GM23338 (cell line): ENCODE measurements around the gene C1R. TPM values are rescaled to one million over a fixed set of nuclear protein-coding genes. Genes with fewer than 3 reads are reported as not detected.

Experiments
- ATAC-seq: fragments of 200-7000 bp; cut with Tn5 transposase; 3 replicates; pipeline ENCODE4 v1.9.1; 2020
- DNase-seq: peaks from one replicate; pipeline ENCODE4 v3.0.0-alpha.2; 2015; ENCODE audit warnings: low spot score
- H2AFZ ChIP-seq: fragments of 200-600 bp; sonication (generic); 2 replicates; pipeline ENCODE4 v1.8.0; 2016; ENCODE audit warnings: antibody characterized with exemption, mild to moderate bottlenecking, moderate library complexity
- H3F3A ChIP-seq: fragments of 200-600 bp; sonication (generic); replicated peaks from 2 replicates; pipeline ENCODE4 v1.8.0; 2017; ENCODE audit warnings: antibody characterized with exemption, mixed run types, low read depth
- H3K27ac ChIP-seq: fragments of 200-600 bp; sonication (generic); 2 replicates; pipeline ENCODE4 v1.6.1; 2016; ENCODE audit warnings: low read depth
- H3K27me3 ChIP-seq: fragments of 200-600 bp; sonication (generic); 2 replicates; pipeline ENCODE4 v1.8.0; 2016; ENCODE audit warnings: mild to moderate bottlenecking, mixed run types, moderate library complexity; ENCODE audit not compliant: insufficient read depth
- H3K36me3 ChIP-seq: fragments of 200-600 bp; sonication (generic); 2 replicates; pipeline ENCODE4 v1.8.0; 2016; ENCODE audit warnings: mild to moderate bottlenecking; ENCODE audit not compliant: insufficient read depth
- H3K4me1 ChIP-seq: fragments of 200-600 bp; sonication (generic); 2 replicates; pipeline ENCODE4 v1.8.0; 2016; ENCODE audit warnings: mild to moderate bottlenecking, moderate library complexity; ENCODE audit not compliant: insufficient read depth
- H3K4me2 ChIP-seq: fragments of 200-600 bp; sonication (generic); 2 replicates; pipeline ENCODE4 v1.7.1; 2017; ENCODE audit warnings: mixed run types
- H3K4me3 ChIP-seq: fragments of 200-600 bp; sonication (generic); 2 replicates; pipeline ENCODE4 v1.6.1; 2016; ENCODE audit warnings: mixed run types
- H3K79me2 ChIP-seq: fragments of 200-600 bp; sonication (generic); replicated peaks from 2 replicates; pipeline ENCODE4 v1.8.0; 2017; ENCODE audit warnings: mild to moderate bottlenecking; ENCODE audit not compliant: insufficient read depth
- H3K9me2 ChIP-seq: fragments of 200-600 bp; sonication (generic); 2 replicates; pipeline ENCODE4 v1.8.0; 2017; ENCODE audit not compliant: insufficient read depth
- H4K20me1 ChIP-seq: fragments of 200-600 bp; sonication (generic); replicated peaks from 2 replicates; pipeline ENCODE4 v1.8.0; 2017; ENCODE audit warnings: mild to moderate bottlenecking; ENCODE audit not compliant: insufficient read depth
- H3K27ac Mint-ChIP-seq: 2 replicates; pipeline ENCODE4 v1.8.0; 2020; ENCODE audit warnings: inconsistent platforms, mild to moderate bottlenecking, moderate library complexity, mixed read lengths
- H3K27me3 Mint-ChIP-seq: 3 replicates; pipeline ENCODE4 v1.8.0; 2022; ENCODE audit warnings: low read depth, mild to moderate bottlenecking, moderate library complexity, mixed read lengths, inconsistent platforms; ENCODE audit not compliant: insufficient read depth, poor library complexity
- H3K36me3 Mint-ChIP-seq: 3 replicates; pipeline ENCODE4 v1.8.0; 2021; ENCODE audit warnings: low read depth, mild to moderate bottlenecking, inconsistent platforms, moderate library complexity, mixed read lengths
- H3K4me1 Mint-ChIP-seq: 3 replicates; pipeline ENCODE4 v1.8.0; 2020; ENCODE audit warnings: mild to moderate bottlenecking, inconsistent platforms, mixed read lengths
- H3K4me3 Mint-ChIP-seq: 3 replicates; pipeline ENCODE4 v1.8.0; 2021; ENCODE audit warnings: moderate library complexity, mild to moderate bottlenecking, inconsistent platforms, mixed read lengths
- H3K9me3 Mint-ChIP-seq: 3 replicates; pipeline ENCODE4 v1.8.0; 2020; ENCODE audit warnings: moderate library complexity, mild to moderate bottlenecking, inconsistent platforms, mixed read lengths
- CREB1 ChIP-seq: fragments of 250-450 bp; sonication (Bioruptor Pico); IDR thresholded peaks from 2 replicates; pipeline ENCODE4 v1.5.0; 2020; ENCODE audit warnings: low read depth, mild to moderate bottlenecking, moderate library complexity
- EZH2 ChIP-seq: fragments of 200-600 bp; sonication (generic); IDR thresholded peaks from one replicate; pipeline ENCODE4 v1.8.0; 2017; ENCODE audit warnings: antibody characterized with exemption, mild to moderate bottlenecking, low read depth; ENCODE audit not compliant: unreplicated experiment
- EZH2phosphoT487 ChIP-seq: fragments of 200-600 bp; sonication (generic); IDR thresholded peaks from one replicate; pipeline ENCODE4 v1.8.1; 2018; ENCODE audit warnings: antibody characterized with exemption; ENCODE audit not compliant: unreplicated experiment
- JUNB ChIP-seq: IDR thresholded peaks from one replicate; pipeline ENCODE4 v1.6.1; 2016; ENCODE audit warnings: antibody characterized with exemption; ENCODE audit not compliant: unreplicated experiment
- NANOG ChIP-seq: IDR thresholded peaks from 2 replicates; pipeline ENCODE4 v1.6.1; 2016; ENCODE audit warnings: antibody characterized with exemption, borderline replicate concordance
- POLR2AphosphoS5 ChIP-seq: IDR thresholded peaks from 2 replicates; pipeline ENCODE4 v1.6.1; 2016; ENCODE audit warnings: antibody characterized with exemption, low read depth
- STAT1 ChIP-seq: IDR thresholded peaks from one replicate; pipeline ENCODE4 v1.6.1; 2016; ENCODE audit warnings: antibody characterized with exemption; ENCODE audit not compliant: unreplicated experiment
- ZNF114 ChIP-seq: fragments of 250-450 bp; sonication (Bioruptor Pico); IDR thresholded peaks from 2 replicates; pipeline ENCODE4 v1.5.0; 2020; ENCODE audit warnings: mild to moderate bottlenecking, moderate library complexity
- ZNF331 ChIP-seq: fragments of 250-450 bp; sonication (Bioruptor Pico); IDR thresholded peaks from 2 replicates; pipeline ENCODE4 v1.5.0; 2020; ENCODE audit warnings: low read depth, mild to moderate bottlenecking, moderate library complexity
- polyA plus RNA-seq: library from polyadenylated mRNA; unstranded; fragments of >200 nt; fragmentation: Nextera tagmentation; extraction: Ambion mirVana; gene quantifications from 2 replicates; pipeline ENCODE4 v1.2.1, GENCODE V29; 2016
- total RNA-seq: library from RNA; depleted of rRNA; stranded (reverse); fragments of >200 nt; shearing (Covaris generic); gene quantifications from 2 replicates; pipeline ENCODE4 v1.2.3, GENCODE V29; 2014
- TF ChIP-seq, protein P1 (sequence below): IDR thresholded peaks from one replicate; pipeline ENCODE4 v1.6.1; 2018; ENCODE audit warnings: antibody characterized with exemption; ENCODE audit not compliant: unreplicated experiment
- TF ChIP-seq, protein P2 (sequence below): IDR thresholded peaks from 2 replicates; pipeline ENCODE4 v1.6.1; 2016; ENCODE audit warnings: antibody characterized with exemption
- TF ChIP-seq, protein P3 (sequence below): fragments of 250-450 bp; sonication (Bioruptor Pico); IDR thresholded peaks from 2 replicates; pipeline ENCODE4 v1.5.0; 2020; ENCODE audit warnings: mild to moderate bottlenecking, moderate library complexity
- TF ChIP-seq, protein P4 (sequence below), 2 experiments: fragments of 200-600 bp in 1 of 2; sonication (generic) in 1 of 2; conservative IDR thresholded peaks; 2 replicates each; pipeline versions ENCODE4 v1.5.1 to v1.6.1; 2016 to 2017; ENCODE audit warnings: antibody characterized with exemption in 2 of 2, low read depth in 2 of 2, mild to moderate bottlenecking in 2 of 2, moderate library complexity in 1 of 2

C1R gene
- total and polyA plus RNA-seq, 2 experiments from 2014 or later = 6.4 to 8.8 TPM

- Histone ChIP-seq H4K20me1 (no peaks in the 10 kb centered on the region), H2AFZ (no peak overlapping the region), H3K27me3 (no peaks in the 10 kb centered on the region), H3K4me3 (no peak overlapping the region), H3K4me1 (peaks cover 8% of the 10 kb centered on the region), H3K36me3 (no peaks in the 10 kb centered on the region), H3K79me2 (no peaks in the 10 kb centered on the region), H3K27ac (no peak overlapping the region), H3F3A (no peaks in the 10 kb centered on the region), H3K4me2 (no peak overlapping the region), H3K9me2 (peaks cover 6% of the 10 kb centered on the region; the same call in 1 of the 2 replicates)
- ATAC-seq (no peak), DNase-seq (no peak)
- H3K27ac Mint-ChIP-seq = no peak overlapping the region
- H3K9me3 Mint-ChIP-seq = no peaks in the 10 kb centered on the region
- peaks cover 18% of the 10 kb centered on the region for H3K4me1 Mint-ChIP-seq
- no peak overlapping the region for H3K4me3 Mint-ChIP-seq
- H3K27me3 Mint-ChIP-seq = peaks cover 14% of the 10 kb centered on the region
- no peaks in the 10 kb centered on the region for H3K36me3 Mint-ChIP-seq
- TF ChIP-seq, protein P1, sequence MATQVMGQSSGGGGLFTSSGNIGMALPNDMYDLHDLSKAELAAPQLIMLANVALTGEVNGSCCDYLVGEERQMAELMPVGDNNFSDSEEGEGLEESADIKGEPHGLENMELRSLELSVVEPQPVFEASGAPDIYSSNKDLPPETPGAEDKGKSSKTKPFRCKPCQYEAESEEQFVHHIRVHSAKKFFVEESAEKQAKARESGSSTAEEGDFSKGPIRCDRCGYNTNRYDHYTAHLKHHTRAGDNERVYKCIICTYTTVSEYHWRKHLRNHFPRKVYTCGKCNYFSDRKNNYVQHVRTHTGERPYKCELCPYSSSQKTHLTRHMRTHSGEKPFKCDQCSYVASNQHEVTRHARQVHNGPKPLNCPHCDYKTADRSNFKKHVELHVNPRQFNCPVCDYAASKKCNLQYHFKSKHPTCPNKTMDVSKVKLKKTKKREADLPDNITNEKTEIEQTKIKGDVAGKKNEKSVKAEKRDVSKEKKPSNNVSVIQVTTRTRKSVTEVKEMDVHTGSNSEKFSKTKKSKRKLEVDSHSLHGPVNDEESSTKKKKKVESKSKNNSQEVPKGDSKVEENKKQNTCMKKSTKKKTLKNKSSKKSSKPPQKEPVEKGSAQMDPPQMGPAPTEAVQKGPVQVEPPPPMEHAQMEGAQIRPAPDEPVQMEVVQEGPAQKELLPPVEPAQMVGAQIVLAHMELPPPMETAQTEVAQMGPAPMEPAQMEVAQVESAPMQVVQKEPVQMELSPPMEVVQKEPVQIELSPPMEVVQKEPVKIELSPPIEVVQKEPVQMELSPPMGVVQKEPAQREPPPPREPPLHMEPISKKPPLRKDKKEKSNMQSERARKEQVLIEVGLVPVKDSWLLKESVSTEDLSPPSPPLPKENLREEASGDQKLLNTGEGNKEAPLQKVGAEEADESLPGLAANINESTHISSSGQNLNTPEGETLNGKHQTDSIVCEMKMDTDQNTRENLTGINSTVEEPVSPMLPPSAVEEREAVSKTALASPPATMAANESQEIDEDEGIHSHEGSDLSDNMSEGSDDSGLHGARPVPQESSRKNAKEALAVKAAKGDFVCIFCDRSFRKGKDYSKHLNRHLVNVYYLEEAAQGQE = no peak
- TF ChIP-seq EZH2 = no peak
- TF ChIP-seq, protein P2, sequence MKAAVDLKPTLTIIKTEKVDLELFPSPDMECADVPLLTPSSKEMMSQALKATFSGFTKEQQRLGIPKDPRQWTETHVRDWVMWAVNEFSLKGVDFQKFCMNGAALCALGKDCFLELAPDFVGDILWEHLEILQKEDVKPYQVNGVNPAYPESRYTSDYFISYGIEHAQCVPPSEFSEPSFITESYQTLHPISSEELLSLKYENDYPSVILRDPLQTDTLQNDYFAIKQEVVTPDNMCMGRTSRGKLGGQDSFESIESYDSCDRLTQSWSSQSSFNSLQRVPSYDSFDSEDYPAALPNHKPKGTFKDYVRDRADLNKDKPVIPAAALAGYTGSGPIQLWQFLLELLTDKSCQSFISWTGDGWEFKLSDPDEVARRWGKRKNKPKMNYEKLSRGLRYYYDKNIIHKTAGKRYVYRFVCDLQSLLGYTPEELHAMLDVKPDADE = no peak
- TF ChIP-seq JUNB = no peak
- TF ChIP-seq ZNF331 (CRISPR knock-in tag) = no peak
- no peak for TF ChIP-seq EZH2phosphoT487
- no peak for TF ChIP-seq POLR2AphosphoS5
- TF ChIP-seq CREB1 (CRISPR knock-in tag) = no peak
- TF ChIP-seq, protein P3, sequence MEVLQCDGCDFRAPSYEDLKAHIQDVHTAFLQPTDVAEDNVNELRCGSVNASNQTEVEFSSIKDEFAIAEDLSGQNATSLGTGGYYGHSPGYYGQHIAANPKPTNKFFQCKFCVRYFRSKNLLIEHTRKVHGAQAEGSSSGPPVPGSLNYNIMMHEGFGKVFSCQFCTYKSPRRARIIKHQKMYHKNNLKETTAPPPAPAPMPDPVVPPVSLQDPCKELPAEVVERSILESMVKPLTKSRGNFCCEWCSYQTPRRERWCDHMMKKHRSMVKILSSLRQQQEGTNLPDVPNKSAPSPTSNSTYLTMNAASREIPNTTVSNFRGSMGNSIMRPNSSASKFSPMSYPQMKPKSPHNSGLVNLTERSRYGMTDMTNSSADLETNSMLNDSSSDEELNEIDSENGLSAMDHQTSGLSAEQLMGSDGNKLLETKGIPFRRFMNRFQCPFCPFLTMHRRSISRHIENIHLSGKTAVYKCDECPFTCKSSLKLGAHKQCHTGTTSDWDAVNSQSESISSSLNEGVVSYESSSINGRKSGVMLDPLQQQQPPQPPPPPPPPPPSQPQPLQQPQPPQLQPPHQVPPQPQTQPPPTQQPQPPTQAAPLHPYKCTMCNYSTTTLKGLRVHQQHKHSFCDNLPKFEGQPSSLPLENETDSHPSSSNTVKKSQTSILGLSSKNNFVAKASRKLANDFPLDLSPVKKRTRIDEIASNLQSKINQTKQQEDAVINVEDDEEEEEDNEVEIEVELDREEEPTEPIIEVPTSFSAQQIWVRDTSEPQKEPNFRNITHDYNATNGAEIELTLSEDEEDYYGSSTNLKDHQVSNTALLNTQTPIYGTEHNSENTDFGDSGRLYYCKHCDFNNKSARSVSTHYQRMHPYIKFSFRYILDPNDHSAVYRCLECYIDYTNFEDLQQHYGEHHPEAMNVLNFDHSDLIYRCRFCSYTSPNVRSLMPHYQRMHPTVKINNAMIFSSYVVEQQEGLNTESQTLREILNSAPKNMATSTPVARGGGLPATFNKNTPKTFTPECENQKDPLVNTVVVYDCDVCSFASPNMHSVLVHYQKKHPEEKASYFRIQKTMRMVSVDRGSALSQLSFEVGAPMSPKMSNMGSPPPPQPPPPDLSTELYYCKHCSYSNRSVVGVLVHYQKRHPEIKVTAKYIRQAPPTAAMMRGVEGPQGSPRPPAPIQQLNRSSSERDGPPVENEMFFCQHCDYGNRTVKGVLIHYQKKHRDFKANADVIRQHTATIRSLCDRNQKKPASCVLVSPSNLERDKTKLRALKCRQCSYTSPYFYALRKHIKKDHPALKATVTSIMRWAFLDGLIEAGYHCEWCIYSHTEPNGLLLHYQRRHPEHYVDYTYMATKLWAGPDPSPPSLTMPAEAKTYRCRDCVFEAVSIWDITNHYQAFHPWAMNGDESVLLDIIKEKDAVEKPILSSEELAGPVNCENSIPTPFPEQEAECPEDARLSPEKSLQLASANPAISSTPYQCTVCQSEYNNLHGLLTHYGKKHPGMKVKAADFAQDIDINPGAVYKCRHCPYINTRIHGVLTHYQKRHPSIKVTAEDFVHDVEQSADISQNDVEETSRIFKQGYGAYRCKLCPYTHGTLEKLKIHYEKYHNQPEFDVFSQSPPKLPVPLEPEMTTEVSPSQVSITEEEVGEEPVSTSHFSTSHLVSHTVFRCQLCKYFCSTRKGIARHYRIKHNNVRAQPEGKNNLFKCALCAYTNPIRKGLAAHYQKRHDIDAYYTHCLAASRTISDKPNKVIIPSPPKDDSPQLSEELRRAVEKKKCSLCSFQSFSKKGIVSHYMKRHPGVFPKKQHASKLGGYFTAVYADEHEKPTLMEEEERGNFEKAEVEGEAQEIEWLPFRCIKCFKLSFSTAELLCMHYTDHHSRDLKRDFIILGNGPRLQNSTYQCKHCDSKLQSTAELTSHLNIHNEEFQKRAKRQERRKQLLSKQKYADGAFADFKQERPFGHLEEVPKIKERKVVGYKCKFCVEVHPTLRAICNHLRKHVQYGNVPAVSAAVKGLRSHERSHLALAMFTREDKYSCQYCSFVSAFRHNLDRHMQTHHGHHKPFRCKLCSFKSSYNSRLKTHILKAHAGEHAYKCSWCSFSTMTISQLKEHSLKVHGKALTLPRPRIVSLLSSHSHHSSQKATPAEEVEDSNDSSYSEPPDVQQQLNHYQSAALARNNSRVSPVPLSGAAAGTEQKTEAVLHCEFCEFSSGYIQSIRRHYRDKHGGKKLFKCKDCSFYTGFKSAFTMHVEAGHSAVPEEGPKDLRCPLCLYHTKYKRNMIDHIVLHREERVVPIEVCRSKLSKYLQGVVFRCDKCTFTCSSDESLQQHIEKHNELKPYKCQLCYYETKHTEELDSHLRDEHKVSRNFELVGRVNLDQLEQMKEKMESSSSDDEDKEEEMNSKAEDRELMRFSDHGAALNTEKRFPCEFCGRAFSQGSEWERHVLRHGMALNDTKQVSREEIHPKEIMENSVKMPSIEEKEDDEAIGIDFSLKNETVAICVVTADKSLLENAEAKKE (CRISPR knock-in tag) = no peak
- no peak for TF ChIP-seq STAT1
- TF ChIP-seq ZNF114 (CRISPR knock-in tag) = no peak
- no peak for TF ChIP-seq NANOG
- TF ChIP-seq, protein P4, sequence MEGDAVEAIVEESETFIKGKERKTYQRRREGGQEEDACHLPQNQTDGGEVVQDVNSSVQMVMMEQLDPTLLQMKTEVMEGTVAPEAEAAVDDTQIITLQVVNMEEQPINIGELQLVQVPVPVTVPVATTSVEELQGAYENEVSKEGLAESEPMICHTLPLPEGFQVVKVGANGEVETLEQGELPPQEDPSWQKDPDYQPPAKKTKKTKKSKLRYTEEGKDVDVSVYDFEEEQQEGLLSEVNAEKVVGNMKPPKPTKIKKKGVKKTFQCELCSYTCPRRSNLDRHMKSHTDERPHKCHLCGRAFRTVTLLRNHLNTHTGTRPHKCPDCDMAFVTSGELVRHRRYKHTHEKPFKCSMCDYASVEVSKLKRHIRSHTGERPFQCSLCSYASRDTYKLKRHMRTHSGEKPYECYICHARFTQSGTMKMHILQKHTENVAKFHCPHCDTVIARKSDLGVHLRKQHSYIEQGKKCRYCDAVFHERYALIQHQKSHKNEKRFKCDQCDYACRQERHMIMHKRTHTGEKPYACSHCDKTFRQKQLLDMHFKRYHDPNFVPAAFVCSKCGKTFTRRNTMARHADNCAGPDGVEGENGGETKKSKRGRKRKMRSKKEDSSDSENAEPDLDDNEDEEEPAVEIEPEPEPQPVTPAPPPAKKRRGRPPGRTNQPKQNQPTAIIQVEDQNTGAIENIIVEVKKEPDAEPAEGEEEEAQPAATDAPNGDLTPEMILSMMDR (conservative IDR thresholded peaks at IDR 0.05; ENCODE audit: low read depth in 2 of 2) = no peak
Measured at GRCh38 chr12:7064516-7064915, 27.7 kb downstream of the C1R start.
